Subcutaneous abdominal adipose tissue (tissue), 5 donors: ENCODE measurements around the gene KAZN.

Source experiments
- H3K27ac ChIP-seq: one replicate; pipeline ENCODE4 v1.7.0; 2013; ENCODE audit warnings: low read depth, mild to moderate bottlenecking, inconsistent platforms, low read length, moderate library complexity
- H3K27me3 ChIP-seq, 5 donors: one replicate each; pipeline ENCODE4 v1.7.0; 2013; ENCODE audit warnings: low read length in 5 of 5, inconsistent platforms in 1 of 5; ENCODE audit not compliant: control insufficient read depth in 5 of 5, insufficient read depth in 4 of 5
- H3K36me3 ChIP-seq, 5 donors: one replicate each; pipeline ENCODE4 v1.7.0; 2013; ENCODE audit warnings: low read length in 5 of 5; ENCODE audit not compliant: control insufficient read depth in 5 of 5, insufficient read depth in 5 of 5
- H3K4me1 ChIP-seq, 5 donors: one replicate each; pipeline ENCODE4 v1.7.0; 2013; ENCODE audit warnings: low read length in 5 of 5, mild to moderate bottlenecking in 3 of 5, moderate library complexity in 1 of 5; ENCODE audit not compliant: control insufficient read depth in 5 of 5, insufficient read depth in 5 of 5
- H3K4me3 ChIP-seq, 5 donors: one replicate each; pipeline ENCODE4 v1.7.0; 2013; ENCODE audit warnings: low read length in 5 of 5, low read depth in 1 of 5
- H3K9ac ChIP-seq, 5 donors: one replicate each; pipeline ENCODE4 v1.7.0; 2013; ENCODE audit warnings: low read length in 5 of 5, mild to moderate bottlenecking in 4 of 5, moderate library complexity in 3 of 5
- H3K9me3 ChIP-seq, 5 donors: one replicate each; pipeline ENCODE4 v1.7.0; 2013; ENCODE audit warnings: low read length in 5 of 5; ENCODE audit not compliant: control insufficient read depth in 5 of 5
- donor health status: healthy.
- donor health status: healthy.
- donor health status: healthy.
- donor health status: healthy.
- donor health status: healthy.

Gene KAZN

GRCh38 chr1:14635421-14635820, 36.9 kb downstream of the KAZN start:
- H3K27me3 ChIP-seq: peaks cover 0 to 14% (median 0%) of the 10 kb centered on the region in 5 donors
- H3K36me3 ChIP-seq: no peaks in the 10 kb centered on the region
- H3K4me1 ChIP-seq: peaks cover 0 to 1% (median 0%) of the 10 kb centered on the region in 5 donors
- no peak overlapping the region for H3K27ac ChIP-seq
- H3K4me3 ChIP-seq: no peak overlapping the region
- H3K9ac ChIP-seq: no peak overlapping the region
- no peaks in the 10 kb centered on the region for H3K9me3 ChIP-seq

GRCh38 chr1:14636897-14637632, 38.6 kb downstream of the KAZN start:
- Histone ChIP-seq H3K36me3 (no peaks in the 10 kb centered on the region), H3K27me3 (peaks cover 0 to 14% (median 0%) of the 10 kb centered on the region in 5 donors), H3K9ac (no peak overlapping the region), H3K4me3 (no peak overlapping the region), H3K9me3 (no peaks in the 10 kb centered on the region), H3K4me1 (no peaks in the 10 kb centered on the region), H3K27ac (no peak overlapping the region)

GRCh38 chr1:14639291-14640050, 41.0 kb downstream of the KAZN start:
- Histone ChIP-seq H3K4me3 (no peak overlapping the region), H3K9ac (no peak overlapping the region), H3K9me3 (peaks cover 0 to 9% (median 4%) of the 10 kb centered on the region in 5 donors), H3K27me3 (peaks cover 0 to 14% (median 0%) of the 10 kb centered on the region in 5 donors), H3K4me1 (no peaks in the 10 kb centered on the region), H3K27ac (no peak overlapping the region), H3K36me3 (no peaks in the 10 kb centered on the region)

GRCh38 chr1:14642712-14643111, 44.2 kb downstream of the KAZN start:
- Histone ChIP-seq H3K9me3 (peaks cover 0 to 16% (median 8%) of the 10 kb centered on the region in 5 donors), H3K27me3 (no peaks in the 10 kb centered on the region), H3K36me3 (no peaks in the 10 kb centered on the region), H3K4me3 (no peak overlapping the region), H3K4me1 (no peaks in the 10 kb centered on the region), H3K9ac (no peak overlapping the region), H3K27ac (no peak overlapping the region)

DNA sequence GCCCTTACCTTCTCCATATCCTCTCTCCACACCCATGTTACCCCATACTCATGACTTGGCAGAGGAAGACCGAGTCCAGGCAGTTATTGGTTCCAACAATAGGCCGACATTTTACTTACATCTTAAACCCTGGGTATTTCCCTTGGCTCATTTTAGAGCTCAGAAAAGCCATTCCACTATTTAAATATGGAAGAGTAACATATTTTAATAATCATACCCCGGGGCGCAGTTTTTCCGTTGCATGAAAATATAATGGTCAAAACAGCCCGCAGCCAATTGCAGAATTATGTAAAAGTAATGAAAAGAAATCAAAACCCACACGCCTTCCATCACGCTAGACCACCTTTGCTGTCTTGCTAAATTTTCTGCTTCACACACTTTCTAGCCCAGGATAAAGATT, 48.5 kb downstream of the KAZN start:
- no peak overlapping the region for H3K9ac ChIP-seq
- no peak overlapping the region for H3K27ac ChIP-seq

GRCh38 chr1:14647777-14648176, 49.3 kb downstream of the KAZN start:
- H3K27me3 ChIP-seq: no peaks in the 10 kb centered on the region
- no peaks in the 10 kb centered on the region for H3K36me3 ChIP-seq
- no peak overlapping the region for H3K27ac ChIP-seq
- H3K9me3 ChIP-seq: peaks cover 0 to 12% (median 8%) of the 10 kb centered on the region in 5 donors
- H3K4me3 ChIP-seq: no peak overlapping the region
- H3K4me1 ChIP-seq: peaks cover 0 to 4% (median 0%) of the 10 kb centered on the region in 5 donors
- no peak overlapping the region for H3K9ac ChIP-seq

More for the DNA sequence above, 48.5 kb downstream of the KAZN start:
- H3K4me1 ChIP-seq: peaks cover 0 to 4% (median 0%) of the 10 kb centered on the region in 5 donors
- H3K27me3 ChIP-seq: no peaks in the 10 kb centered on the region
- H3K4me3 ChIP-seq: no peak overlapping the region
- H3K36me3 ChIP-seq: no peaks in the 10 kb centered on the region
- peaks cover 0 to 16% (median 8%) of the 10 kb centered on the region in 5 donors for H3K9me3 ChIP-seq

DNA sequence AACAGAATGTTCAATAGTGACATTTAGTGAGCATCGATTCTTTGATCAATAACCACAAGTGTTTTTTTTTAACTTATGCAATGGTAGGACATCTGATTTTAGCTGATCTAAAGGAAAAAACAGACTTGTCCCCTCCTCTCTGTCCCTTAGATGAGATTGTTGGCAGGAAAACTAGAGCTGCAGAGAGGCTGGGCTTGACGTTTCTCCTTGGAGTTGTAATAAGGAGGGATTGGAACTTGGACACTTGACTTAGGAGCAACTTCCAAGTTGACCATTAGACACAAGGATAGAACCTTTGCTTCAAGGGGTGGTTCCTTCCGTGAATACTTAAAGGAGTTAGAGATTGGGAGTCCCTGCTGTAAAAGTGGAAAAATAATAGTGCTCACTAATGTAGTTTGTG, 49.9 kb downstream of the KAZN start:
- Histone ChIP-seq H3K4me3 (no peak overlapping the region), H3K9ac (no peak overlapping the region), H3K4me1 (peaks cover 0 to 6% (median 0%) of the 10 kb centered on the region in 5 donors), H3K36me3 (no peaks in the 10 kb centered on the region), H3K27me3 (no peaks in the 10 kb centered on the region), H3K9me3 (peaks cover 0 to 7% (median 4%) of the 10 kb centered on the region in 5 donors), H3K27ac (no peak overlapping the region)

GRCh38 chr1:14648896-14649855, 50.7 kb downstream of the KAZN start:
- H3K4me1 ChIP-seq: peaks cover 0 to 6% (median 0%) of the 10 kb centered on the region in 5 donors
- no peak overlapping the region for H3K27ac ChIP-seq
- H3K4me3 ChIP-seq: no peak overlapping the region
- H3K9ac ChIP-seq: no peak overlapping the region
- H3K27me3 ChIP-seq: no peaks in the 10 kb centered on the region
- H3K9me3 ChIP-seq: peaks cover 0 to 7% (median 4%) of the 10 kb centered on the region in 5 donors
- no peaks in the 10 kb centered on the region for H3K36me3 ChIP-seq

DNA sequence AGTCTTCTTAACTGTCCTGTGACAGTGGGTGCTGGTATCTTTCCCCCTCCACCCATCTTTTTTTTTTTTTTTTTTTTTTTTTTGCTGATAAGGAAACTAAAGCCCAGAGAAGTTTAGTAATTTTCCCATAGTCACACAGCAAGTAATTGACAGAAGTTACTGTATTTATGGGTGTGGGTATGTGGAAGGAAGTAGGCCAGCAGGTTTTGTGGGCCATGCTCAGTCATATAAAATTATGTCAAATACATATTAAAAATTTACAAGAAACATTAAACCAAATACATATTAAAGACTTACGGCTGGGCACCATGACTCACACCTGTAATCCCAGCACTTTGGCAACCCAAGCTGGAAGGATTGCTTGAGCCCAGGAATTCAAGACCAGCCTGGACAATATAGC, 51.5 kb downstream of the KAZN start:
- H3K9ac ChIP-seq: no peak overlapping the region
- no peaks in the 10 kb centered on the region for H3K27me3 ChIP-seq
- H3K36me3 ChIP-seq: no peaks in the 10 kb centered on the region
- peaks cover 0 to 4% (median 1%) of the 10 kb centered on the region in 5 donors for H3K9me3 ChIP-seq
- no peak overlapping the region for H3K4me3 ChIP-seq
- no peak overlapping the region for H3K27ac ChIP-seq
- H3K4me1 ChIP-seq: peaks cover 0 to 6% (median 0%) of the 10 kb centered on the region in 5 donors
